Ovary (tissue), 9 donors: Measurements from ENCODE around the gene SNAPC5. TPM values are rescaled to one million over a fixed set of nuclear protein-coding genes. Genes with fewer than 3 reads are reported as not detected.

Experiments used
- DNase-seq, 5 donors: peaks; one replicate each; pipeline ENCODE4 v3.0.0-alpha.2; 2019 to 2020
- H3K27ac ChIP-seq, 2 donors: fragments of 200-600 bp; one replicate each; pipeline versions ENCODE4 v1.5.1 to v1.8.0; 2019 to 2022
- H3K27me3 ChIP-seq: fragments of 200-600 bp; one replicate; pipeline ENCODE4 v1.8.0; 2022
- H3K36me3 ChIP-seq: fragments of 200-600 bp; sonication (generic); one replicate; pipeline ENCODE4 v1.5.1; 2019
- H3K4me1 ChIP-seq: one replicate; pipeline ENCODE4 v1.8.1; 2013; ENCODE audit warnings: mild to moderate bottlenecking, moderate library complexity; ENCODE audit not compliant: insufficient read depth
- H3K4me3 ChIP-seq: fragments of 200-600 bp; sonication (generic); one replicate; pipeline ENCODE4 v1.5.1; 2017
- H3K9me3 ChIP-seq, 2 donors: fragments of 200-600 bp in 1 of 2; sonication (generic) in 1 of 2; one replicate each; pipeline versions ENCODE4 v1.5.1 to v1.8.1; 2013 to 2019; ENCODE audit warnings: mild to moderate bottlenecking in 1 of 2, moderate library complexity in 1 of 2
- EP300 ChIP-seq: sonication (generic); formaldehyde crosslinking; IDR thresholded peaks from one replicate; pipeline ENCODE4 v1.6.1; 2017; ENCODE audit warnings: antibody characterized with exemption
- POLR2A ChIP-seq: fragments of 450-650 bp; IDR thresholded peaks from one replicate; pipeline ENCODE4 v1.6.1; 2017; ENCODE audit warnings: antibody characterized with exemption, mild to moderate bottlenecking, moderate library complexity
- WGBS, 3 donors: extraction: QIAGEN DNeasy Blood & Tissue Kit in 1 of 3; methylation state at CpG; one replicate each; pipeline versions ENCODE4 v1.1.5 to v1.1.7; 2013 to 2017; 5-methylcytosine and 5-hydroxymethylcytosine counted together
- intact Hi-C, 4 donors: fragments of 100-400 bp; cut with DNase I; formaldehyde crosslinking; loops; one replicate each; pipeline versions ENCODE4 v1.11.0 to v1.15.1; 2022 to 2023
- polyA plus RNA-seq, 2 donors: library from polyadenylated mRNA; stranded (reverse); fragments of 200-250 nt in 1 of 2; fragments of 350-450 nt in 1 of 2; fragmentation: Illumina TruSeq in 1 of 2; extraction: RNeasy Lipid Tissue Mini Kit (QIAGEN cat#74804) in 1 of 2; gene quantifications; one replicate each; pipeline ENCODE4 v1.2.3, GENCODE V29; 2013 to 2014
- total RNA-seq, 7 donors: library from RNA; depleted of rRNA in 2 of 7; stranded (reverse); fragments of >200 nt in 2 of 7; fragmentation: NEBNext Ultra II Directional in 3 of 7; extraction: Animal tissue kit (Norgen Biotek cat#: 25700) in 3 of 7; gene quantifications; one replicate each; pipeline versions ENCODE4 v1.1.0 to v1.2.4, GENCODE V29; 2016 to 2023
- TF ChIP-seq, protein P1 (sequence below), 3 donors: fragments of 450-650 bp in 2 of 3; fragments of 200-600 bp in 1 of 3; IDR thresholded peaks; one replicate each; pipeline versions ENCODE4 v1.5.1 to v1.8.0; 2016 to 2022; ENCODE audit warnings: antibody characterized with exemption in 3 of 3, mild to moderate bottlenecking in 1 of 3
- donor health status: DM: no; HTN: no; CAD: no; lungs with moderate emphysema.
- donor health status: DM: no; HTN: no; CAD: no.
- donor health status: Bipolar disorder and iron deficiency.
- donor health status: DM: yes; HTN: yes; CAD: no.
- donor health status: DM: no; HTN: no; CAD: no.
- donor health status: DM: yes; HTN: yes; CAD: no.

SNAPC5 gene
- total and polyA plus RNA-seq, 9 donors = 14.6 to 33.4 (median 28.2) TPM

DNA sequence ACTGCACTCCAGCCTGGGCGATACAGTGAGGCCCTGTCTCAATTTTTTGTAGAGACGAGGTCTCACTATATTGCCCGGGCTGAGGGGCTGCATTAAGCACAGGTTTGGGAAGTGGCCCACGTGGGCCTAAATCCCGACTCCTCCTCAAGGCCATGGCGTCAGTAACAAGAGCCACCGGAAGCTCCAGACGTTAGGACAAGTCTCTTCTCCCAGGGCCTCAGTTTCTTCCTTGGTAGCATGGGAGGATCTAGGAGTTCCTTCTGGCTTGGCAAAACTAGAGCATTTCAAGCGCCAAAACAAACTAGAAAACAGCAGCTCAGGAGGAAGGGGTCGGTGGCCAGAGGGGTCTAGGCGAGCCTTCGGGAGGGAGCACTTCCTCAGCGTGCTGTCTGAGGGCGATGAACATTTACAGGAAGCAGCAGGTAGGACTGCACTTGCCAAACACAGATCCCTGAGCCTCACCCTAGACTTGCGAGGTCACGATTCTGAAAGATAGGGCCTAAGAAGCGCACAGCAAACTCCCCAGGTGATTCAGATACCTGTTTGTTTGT, 536 bp downstream of the SNAPC5 start:
- intact Hi-C loops = loop anchor here in 3 of 4 donors (2.0 to 5.0 kb wide), 2 partner anchors 110 kb away; partner anchors contain the start of gene MAP2K1 (in 3 of the 3)
- WGBS, 3 donors = 10% methylated on average over 17 of the region's 17 CpGs
- Histone ChIP-seq H3K27me3 (no peaks in the 10 kb centered on the region), H3K4me1 (peaks cover 2% of the 10 kb centered on the region), H3K27ac (peak overlapping the region; percentile 15 to 62), H3K36me3 (no peaks in the 10 kb centered on the region), H3K4me3 (peak overlapping the region; percentile 89), H3K9me3 (no peaks in the 10 kb centered on the region)
- DNase-seq = no peak
- TF ChIP-seq, protein P1, sequence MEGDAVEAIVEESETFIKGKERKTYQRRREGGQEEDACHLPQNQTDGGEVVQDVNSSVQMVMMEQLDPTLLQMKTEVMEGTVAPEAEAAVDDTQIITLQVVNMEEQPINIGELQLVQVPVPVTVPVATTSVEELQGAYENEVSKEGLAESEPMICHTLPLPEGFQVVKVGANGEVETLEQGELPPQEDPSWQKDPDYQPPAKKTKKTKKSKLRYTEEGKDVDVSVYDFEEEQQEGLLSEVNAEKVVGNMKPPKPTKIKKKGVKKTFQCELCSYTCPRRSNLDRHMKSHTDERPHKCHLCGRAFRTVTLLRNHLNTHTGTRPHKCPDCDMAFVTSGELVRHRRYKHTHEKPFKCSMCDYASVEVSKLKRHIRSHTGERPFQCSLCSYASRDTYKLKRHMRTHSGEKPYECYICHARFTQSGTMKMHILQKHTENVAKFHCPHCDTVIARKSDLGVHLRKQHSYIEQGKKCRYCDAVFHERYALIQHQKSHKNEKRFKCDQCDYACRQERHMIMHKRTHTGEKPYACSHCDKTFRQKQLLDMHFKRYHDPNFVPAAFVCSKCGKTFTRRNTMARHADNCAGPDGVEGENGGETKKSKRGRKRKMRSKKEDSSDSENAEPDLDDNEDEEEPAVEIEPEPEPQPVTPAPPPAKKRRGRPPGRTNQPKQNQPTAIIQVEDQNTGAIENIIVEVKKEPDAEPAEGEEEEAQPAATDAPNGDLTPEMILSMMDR (IDR thresholded peaks at IDR 0.05) = no peak
- TF ChIP-seq POLR2A (no peak), EP300 (no peak)

DNA sequence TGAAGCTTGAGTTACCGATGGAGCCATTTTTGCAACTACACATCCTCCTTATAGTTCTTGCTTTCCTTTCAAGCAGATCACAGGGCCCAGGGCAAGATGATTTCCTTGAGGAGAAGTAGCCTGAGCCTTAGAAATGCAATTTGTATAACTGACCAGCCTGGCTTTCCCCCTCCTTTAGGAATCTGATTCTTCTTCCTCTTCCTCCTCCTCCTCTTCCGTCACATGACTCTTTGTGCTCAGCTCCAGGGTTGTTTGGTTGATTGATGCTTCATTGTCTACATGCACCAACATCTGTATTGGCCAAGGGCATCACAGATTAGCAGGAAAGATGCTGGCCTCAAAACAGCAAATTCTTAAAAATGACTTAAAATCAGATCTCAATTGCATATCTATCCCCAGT, 3.3 kb downstream of the SNAPC5 start:
- Histone ChIP-seq H3K27ac (no peak overlapping the region), H3K4me3 (no peak overlapping the region), H3K27me3 (no peaks in the 10 kb centered on the region), H3K9me3 (no peaks in the 10 kb centered on the region), H3K4me1 (peaks cover 2% of the 10 kb centered on the region), H3K36me3 (no peaks in the 10 kb centered on the region)
- 87 to 92% (median 88%) methylated on average over 2 of the region's 2 CpGs for WGBS, 3 donors
- intact Hi-C loops = no loop called here
- TF ChIP-seq, protein P1 (IDR thresholded peaks at IDR 0.05) = no peak
- TF ChIP-seq POLR2A = no peak
- no peak for TF ChIP-seq EP300
- DNase-seq = no peak

DNA sequence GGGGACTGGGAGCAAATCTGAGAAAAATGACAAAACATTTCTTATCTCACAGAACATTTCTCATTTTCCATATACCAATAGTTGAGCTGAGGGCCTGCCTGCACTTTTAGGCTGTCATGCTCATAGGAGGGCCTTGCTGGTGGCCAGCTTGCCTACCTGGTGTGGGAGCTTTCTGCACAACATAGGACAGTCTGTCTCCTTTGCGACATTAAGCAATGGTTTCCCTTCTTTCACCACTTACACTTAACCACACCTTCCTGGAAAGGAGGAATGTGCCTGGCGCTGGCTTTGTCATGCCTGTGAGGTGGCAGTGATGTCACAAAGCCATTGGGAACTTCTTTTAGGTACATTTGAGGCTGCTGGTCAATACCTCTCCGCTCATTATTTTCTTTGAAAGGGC, 5.7 kb downstream of the SNAPC5 start:
- Histone ChIP-seq H3K27me3 (no peaks in the 10 kb centered on the region), H3K9me3 (no peaks in the 10 kb centered on the region), H3K27ac (no peak overlapping the region), H3K36me3 (no peaks in the 10 kb centered on the region), H3K4me3 (no peak overlapping the region), H3K4me1 (peaks cover 2% of the 10 kb centered on the region)
- 94 to 98% (median 95%) methylated on average over 3 of the region's 3 CpGs for WGBS, 3 donors
- DNase-seq = no peak
- TF ChIP-seq POLR2A = no peak
- intact Hi-C loops = no loop called here

DNA sequence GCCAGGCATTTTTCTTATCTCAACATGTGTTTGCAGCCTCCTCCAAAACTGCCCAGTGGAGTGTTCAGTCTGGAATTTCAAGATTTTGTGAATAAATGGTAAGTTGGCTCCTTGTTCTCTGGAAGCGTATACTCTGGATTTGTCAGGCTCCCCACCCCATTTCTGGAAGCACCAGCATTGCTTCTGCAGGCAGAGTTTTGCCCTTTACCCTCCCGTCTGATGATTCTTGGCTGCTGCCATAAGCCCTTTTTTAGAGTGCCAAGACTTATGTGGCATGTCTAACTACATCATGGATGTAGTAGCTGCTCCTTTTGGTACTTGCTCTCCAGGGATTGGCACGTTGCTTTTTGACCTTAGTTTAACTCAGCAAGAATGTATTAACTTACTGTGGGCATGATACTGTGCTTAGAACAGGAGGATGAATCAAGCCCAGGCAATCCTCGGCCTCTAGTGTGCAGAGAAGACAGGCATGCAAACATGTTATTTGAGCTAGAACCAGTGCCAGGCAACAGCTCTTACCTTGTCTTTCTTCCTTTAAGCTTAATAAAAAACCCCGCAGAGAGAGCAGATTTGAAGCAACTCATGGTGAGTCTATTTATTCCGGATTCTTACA, 8.3 kb downstream of the SNAPC5 start:
- Histone ChIP-seq H3K27me3 (no peaks in the 10 kb centered on the region), H3K9me3 (no peaks in the 10 kb centered on the region), H3K4me3 (no peak overlapping the region), H3K36me3 (no peaks in the 10 kb centered on the region), H3K27ac (no peak overlapping the region), H3K4me1 (no peaks in the 10 kb centered on the region)
- DNase-seq = no peak
- TF ChIP-seq POLR2A (no peak), EP300 (no peak)
- TF ChIP-seq, protein P1 (IDR thresholded peaks at IDR 0.05) = no peak
- intact Hi-C loops = no loop called here
- WGBS, 3 donors = 35 to 48% (median 46%) methylated on average over 6 of the region's 6 CpGs

DNA sequence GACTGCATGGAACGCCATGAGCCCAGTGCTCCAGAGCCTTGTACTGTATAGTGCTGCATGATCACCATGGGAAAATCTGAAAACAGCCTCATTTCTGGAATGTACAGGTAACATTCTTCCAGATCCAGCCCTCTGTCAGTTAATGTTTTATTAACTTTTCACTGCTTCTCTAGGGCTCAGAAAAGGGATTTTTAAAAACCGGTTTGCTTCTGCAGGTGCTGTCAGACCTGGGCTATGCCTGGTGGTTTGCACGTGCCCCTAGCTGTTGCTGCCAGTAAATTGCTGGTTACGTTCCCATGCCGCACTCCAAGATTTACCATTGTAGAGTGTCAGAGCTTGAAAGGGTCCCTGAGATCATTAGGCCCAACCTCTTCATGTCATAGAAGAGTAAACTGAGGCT, 9.0 kb downstream of the SNAPC5 start:
- H3K4me1 ChIP-seq = no peaks in the 10 kb centered on the region
- DNase-seq = no peak
- H3K4me3 ChIP-seq = no peak overlapping the region
- no peaks in the 10 kb centered on the region for H3K9me3 ChIP-seq
- intact Hi-C loops = no loop called here
- WGBS, 3 donors = 90 to 95% (median 93%) methylated on average over 5 of the region's 5 CpGs
- TF ChIP-seq EP300 = no peak
- H3K27ac ChIP-seq = no peak overlapping the region
- H3K27me3 ChIP-seq = no peaks in the 10 kb centered on the region
- H3K36me3 ChIP-seq = no peaks in the 10 kb centered on the region
